Esophagus mucosa (tissue), 1 donor: ENCODE results near the gene VRTN. TPM values are rescaled to one million over a fixed set of nuclear protein-coding genes. Genes with fewer than 3 reads are reported as not detected.
"Not testable (repeated sequence)": the region's sequence is repeated elsewhere in the genome, so short reads cannot be mapped to it uniquely, and the experiment has no call there.

Source experiments
- ATAC-seq: fragments of 200-7000 bp; cut with Tn5 transposase; one replicate; pipeline ENCODE4 v1.9.1; 2020
- total RNA-seq: library from RNA; stranded (reverse); gene quantifications from one replicate; pipeline ENCODE4 v1.2.4, GENCODE V29; 2023
- donor health status: DM: yes; HTN: yes; CAD: no.

Gene VRTN
- total RNA-seq, 1 donor from 2014 or later = not detected

DNA sequence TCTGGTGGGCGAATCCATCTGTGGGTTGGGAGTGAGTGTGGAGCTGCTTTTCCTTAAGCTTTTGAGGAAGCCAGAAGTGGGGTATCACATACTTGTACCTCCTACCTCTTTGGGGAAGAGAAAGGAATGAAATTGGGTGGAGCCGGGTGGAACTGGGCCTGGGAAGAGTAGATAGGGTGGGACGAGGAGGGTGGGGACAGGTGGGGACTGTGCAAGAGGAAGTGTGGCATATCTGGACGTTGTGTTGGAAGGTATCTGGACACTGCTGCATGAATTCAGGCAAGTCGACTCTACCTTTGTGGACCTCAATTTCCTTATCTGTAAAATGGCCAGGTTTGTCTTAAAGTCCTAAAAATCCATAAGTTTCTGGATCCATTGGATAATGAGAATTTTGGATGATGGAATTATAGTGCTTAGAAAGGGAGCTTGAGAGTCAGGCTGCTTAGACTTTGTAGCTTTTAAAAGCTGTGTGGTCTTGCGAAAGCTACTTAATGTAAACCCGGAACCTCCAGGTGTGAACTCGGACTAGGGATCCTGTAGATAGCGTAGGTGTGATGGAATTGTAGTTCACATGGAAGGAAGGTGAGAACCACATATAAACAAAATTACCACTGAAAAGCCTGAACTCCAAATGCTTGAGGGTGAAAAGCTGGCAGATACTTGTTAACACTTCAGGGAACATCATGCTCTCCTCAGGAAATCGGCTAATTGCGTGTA lies 2.1 kb downstream of the VRTN start:
- ATAC-seq = no peak

DNA sequence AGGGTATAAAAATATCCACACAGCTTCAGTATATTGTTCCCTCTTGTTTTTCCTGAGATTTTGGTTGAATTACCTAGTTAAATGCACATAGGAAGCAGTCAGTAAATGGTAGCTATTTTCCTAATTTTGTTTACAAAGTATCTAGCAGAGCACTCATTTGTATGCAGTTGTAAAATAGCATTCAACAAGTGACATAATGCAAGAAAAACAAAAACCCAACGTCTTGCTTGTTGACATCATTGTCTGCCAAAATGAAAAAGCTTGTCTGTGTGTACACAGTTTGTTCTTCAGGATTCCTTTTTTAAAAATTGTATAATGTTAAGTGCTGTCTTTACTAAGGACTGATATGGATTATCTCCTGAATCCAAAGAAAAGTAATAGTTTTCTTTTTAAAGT lies 2.7 kb downstream of the VRTN start:
- no peak for ATAC-seq

DNA sequence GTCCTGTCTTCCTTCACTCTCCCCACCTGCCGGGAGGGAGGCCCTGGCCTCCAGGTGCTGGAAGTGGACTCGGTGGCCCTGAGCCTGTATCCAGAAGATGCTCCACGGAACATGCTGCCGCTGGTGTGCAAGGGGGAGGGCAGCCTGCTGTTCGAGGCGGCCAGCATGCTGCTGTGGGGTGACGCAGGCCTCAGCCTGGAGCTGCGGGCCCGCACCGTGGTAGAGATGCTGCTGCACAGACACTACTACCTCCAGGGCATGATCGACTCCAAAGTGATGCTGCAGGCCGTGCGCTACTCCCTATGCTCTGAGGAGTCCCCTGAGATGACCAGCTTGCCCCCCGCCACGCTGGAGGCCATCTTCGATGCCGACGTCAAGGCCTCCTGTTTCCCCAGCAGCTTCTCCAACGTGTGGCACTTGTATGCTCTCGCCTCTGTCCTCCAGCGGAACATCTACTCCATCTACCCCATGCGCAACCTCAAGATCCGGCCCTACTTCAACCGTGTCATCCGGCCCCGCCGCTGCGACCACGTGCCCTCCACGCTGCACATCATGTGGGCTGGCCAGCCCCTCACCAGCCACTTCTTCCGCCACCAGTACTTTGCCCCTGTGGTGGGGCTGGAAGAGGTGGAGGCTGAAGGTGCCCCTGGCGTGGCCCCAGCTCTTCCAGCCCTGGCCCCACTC lies 8.8 kb downstream of the VRTN start:
- no peak for ATAC-seq

DNA sequence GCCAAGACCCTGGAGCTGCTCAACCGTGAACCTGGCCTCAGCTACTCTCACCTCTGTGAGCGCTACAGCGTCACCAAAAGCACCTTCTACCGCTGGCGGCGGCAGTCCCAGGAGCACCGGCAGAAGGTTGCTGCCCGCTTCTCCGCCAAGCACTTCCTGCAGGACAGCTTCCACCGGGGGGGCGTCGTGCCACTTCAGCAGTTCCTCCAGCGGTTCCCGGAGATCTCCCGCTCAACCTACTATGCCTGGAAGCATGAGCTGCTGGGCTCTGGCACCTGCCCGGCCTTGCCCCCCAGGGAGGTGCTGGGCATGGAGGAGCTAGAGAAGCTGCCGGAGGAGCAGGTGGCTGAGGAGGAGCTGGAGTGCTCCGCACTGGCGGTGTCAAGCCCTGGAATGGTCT lies 9.3 kb downstream of the VRTN start:
- no peak for ATAC-seq

DNA sequence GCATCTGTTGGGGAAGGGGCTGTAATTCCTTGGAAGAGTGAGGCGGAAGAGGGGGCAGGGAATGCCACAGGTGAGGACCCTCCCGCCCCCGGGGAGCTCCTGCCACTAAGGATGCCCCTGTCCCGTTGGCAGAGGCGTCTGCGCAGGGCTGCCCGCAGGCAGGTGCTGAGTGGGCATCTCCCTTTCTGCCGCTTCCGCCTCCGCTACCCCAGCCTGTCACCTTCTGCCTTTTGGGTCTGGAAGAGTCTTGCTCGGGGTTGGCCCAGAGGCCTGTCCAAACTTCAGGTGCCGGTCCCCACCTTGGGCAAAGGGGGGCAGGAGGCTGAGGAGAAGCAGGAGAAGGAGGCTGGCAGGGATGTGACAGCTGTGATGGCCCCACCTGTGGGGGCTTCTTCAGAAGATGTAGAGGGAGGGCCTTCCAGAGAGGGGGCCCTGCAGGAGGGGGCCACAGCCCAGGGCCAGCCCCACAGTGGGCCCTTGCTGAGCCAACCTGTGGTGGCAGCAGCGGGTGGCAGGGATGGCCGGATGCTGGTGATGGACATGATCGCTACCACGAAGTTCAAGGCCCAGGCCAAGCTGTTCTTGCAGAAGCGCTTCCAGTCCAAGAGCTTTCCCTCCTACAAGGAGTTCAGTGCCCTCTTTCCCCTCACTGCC lies 10.0 kb downstream of the VRTN start:
- no peak for ATAC-seq

DNA sequence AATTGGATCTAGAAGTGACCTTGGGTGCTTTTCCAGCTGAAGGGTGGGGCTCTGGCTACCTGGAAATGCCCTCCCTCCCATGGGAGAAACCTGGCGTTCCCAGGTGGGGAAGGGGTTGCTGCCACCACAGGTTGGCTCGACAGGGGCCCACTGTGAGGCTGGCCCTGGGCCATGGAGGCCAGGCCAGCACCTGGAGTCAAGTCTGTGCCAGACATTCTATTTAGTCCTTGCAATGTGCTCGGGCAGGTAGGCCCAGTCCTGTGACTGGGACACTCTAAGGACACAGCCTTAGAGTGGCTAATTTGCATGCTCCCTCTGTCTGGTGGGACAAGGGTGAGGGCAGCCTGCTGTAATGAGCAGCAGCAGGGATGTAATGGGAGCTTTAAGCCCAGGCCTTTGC lies 11.9 kb downstream of the VRTN start:
- no peak for ATAC-seq

DNA sequence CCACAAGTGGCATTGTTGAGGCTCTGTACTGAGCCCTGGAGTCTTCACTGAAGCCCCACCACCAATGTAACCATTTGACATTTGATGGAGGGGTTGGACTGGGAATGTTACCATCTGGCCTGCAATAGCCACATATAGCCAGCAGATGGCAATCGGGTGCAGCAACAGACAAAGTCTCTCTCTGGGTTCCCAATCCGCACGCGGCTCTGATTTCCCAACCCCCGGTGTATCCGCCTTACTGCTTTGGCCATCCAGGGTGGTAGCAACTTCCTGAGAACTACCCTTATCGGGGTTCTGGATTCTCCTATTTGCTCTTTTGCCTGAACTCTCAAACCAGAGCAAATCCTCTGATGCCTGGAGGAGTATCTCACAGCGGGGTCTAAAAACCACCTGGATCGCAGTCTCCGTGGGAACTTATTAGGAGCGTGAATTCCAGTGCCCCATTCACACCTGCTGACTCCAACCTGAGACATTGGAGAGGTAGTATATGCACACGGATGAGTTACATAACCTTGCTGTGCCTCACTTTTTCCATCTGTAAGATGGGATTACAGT lies 14.2 kb downstream of the VRTN start:
- ATAC-seq = peak; percentile 86

DNA sequence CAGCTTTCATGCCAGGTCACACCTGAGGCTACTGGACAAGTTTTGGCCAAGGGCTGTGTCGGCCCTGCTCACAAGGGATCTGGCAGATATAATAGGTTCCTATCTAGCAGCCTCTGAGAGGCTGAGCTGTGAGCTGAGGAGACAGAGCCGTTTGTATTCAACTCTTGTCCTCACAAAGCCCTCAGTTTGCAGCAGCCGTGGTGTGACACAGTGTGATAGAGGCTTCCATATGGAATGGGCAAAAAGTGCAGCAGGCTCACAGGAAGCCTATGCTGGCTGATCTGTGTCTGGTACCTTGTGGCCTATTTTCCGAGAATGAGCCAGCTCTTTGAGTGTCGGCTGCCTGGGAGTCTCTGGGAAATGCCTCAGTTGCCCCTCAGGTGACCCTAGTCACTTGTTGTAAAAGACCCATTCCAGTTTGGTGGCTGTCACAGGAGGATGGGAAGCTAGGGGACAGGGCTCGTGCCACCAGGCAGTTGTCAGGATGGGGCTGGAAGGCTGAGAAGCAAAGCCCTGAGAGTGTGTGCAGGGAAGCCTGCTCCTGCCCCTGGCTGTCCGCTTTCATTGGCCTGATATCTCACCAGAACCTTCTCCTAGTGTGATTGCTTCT lies 16.1 kb downstream of the VRTN start:
- no peak for ATAC-seq

DNA sequence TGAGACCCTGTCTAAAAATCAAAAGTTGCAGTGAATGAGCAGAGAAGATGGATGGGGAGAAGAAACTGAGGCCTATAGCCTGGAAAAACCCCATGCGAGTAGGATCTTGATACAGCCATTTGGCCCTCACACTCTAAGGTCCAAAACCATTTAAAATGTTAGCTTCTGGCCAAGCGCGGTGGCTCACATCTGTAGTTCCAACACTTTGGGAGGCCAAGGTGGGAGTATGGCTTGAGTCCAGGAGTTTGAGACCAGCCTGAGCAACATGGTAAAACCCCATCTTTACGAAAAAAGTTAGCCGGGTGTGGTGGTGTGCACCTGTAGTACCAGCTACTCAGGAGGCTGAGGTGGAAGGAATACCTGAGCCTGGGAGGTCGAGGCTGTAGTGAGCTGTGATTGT lies 19.8 kb downstream of the VRTN start:
- no peak for ATAC-seq

DNA sequence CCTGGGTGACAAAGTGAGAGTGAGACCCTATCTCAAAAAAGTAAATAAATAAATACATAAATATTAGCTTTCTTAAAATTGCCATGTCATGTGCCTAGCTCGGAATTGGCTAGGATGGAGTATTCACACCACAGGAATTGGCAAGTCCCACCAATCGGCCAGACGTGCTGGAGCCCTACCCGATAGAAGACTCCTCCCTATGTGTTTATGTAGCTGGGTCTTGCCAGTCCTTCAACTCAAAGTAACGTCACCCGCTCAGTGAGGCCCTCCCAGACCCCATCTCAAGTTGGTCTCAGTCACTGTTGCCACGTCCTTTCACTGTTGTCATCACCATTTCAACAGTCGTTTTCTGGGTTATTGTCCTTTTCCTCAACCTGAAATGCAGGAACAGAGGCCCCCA lies 20.2 kb downstream of the VRTN start:
- no peak for ATAC-seq

DNA sequence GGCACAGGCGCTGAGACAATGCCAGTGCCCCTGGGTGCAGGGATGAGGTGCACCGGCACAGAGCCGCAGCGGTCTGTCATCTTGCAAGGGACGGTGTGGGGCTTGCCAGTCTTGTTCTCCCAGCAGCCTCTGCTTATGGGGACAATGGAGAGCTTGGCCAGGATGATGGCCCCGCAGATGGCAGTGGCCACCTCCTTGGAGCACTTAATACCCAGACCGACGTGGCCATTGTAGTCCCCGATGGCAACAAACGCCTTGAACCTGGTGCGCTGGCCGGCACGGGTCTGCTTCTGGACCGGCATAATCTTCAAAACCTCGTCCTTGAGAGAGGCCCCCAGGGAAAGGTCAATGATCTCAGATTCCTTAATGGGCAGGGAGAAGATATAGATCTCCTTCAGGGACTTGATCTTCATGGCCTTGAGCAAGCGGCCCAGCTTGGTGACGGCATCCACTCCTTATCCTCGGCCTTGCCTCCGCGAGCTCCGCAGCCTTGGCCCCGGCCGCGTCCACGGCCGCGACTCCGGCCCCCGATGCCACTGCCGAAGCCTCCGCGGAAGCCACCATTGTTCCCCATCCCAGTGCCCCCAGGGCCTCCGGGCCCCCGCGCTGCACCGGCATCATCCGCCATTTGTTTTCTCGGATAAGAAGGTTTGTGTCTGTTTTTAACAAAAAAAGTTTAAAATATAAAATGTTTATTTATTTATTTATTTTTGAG lies 29.9 kb downstream of the VRTN start:
- ATAC-seq = no peak

DNA sequence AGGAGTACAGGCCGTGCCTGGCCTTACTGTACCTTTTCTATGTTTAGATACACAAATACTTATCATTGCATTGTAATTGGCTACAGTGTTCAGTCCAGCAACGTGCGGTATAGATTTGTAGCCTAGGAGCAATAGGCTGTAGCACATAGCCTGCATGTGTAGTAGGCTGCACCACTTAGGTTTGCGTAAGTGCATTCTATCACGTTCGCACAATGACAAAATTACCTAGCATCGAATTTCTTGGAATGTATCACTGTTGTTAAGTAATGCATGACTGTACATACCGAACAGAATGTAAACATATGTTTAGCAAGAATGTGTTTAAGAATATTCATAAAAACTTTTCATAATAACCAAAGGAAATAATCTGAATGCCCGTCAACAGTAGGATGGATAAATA lies 31.9 kb downstream of the VRTN start:
- no peak for ATAC-seq

DNA sequence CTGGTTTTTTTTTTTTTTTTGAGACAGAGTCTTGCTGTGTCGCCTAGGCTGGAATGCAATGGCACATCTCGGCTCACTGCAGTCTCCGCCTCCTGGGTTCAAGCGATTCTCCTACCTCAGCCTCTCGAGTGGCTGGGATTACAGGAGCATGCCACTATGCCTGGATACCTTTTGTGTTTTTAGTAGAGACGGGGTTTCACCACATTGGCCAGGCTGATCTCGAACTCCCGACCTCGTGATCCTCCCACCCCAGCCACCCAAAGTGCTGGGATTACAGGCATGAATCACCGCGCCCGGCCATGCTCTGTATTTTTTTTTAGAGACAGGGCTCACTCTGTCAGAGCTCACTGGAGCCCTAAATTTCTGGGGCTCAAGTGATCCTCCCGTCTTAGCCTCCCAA lies 32.6 kb downstream of the VRTN start:
- ATAC-seq = no peak

DNA sequence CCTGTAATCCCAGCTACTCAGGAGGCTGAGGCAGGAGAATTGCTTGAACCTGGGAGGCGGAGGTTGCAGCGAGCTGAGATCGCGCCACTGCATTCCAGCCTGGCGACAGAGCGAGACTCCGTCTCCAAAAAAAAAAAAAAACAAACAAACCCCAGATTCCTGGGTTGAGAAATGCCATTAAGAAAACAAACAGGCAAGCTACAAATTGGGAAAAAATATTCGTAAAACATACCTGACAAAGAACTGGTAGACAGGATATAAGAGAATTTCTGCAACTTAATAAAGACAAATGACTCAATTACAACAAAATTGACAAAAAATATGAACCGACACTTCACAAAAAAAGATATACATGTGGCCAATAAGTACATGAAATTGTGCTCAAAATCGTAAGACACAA lies 33.3 kb downstream of the VRTN start:
- not testable (repeated sequence) for ATAC-seq

DNA sequence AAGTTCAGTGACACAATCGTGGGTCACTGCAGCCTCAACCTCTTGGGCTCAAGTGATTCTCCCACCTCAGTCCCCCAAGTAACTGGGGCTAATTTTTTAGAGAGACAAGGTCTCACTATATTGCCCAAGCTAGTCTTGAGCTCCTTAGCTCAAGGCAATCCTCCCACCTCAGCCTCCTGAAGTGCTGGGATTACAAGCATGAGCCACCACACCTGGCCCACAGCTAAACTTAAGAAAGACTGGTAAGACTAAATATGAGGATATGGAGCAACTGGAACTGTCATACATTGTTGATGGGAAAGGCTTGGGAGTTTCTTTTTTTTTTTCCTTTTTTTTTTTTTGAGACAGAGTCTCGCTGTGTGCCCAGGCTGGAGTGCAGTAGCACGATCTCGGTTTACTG lies 34.0 kb downstream of the VRTN start:
- ATAC-seq = no peak

DNA sequence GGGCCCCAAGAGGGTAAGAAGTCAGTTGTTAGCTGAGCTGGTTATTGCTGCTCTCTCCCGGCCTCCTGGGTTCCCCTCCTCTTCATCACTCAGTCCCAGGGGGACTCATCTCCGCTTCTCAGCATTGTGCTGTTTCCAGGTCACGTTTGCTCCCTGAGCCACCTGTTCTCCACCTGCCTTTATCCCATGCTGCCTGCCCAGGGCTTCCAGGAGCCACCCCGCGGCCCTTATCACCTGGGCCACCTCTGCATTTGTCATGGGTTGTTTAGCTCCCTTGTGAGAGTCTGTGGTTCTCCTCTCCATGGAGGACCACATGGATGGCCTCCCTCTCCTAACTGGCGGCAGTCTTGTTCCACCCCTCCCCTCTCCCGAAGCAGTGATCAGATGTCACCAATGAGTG lies 41.7 kb downstream of the VRTN start:
- ATAC-seq = no peak

DNA sequence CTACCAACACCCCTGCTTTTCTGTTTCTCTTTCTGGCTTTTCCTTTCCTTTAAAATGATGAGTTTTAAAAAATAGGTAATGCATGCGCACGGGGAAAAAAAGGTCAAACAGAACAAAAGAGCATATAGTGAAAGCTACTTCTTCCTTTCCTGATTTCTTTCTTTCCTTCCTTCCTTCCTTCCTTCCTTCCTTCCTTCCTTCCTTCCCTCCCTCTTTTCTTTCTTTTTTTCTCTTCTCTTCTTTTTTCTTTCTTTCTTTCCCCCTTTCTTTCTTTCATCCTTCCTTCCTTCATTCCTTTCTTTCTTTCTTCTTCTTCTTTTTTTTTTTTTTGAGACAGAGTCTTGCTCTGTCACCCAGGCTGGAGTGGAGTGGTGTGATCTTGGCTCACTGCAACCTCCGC lies 42.2 kb downstream of the VRTN start:
- ATAC-seq = not testable (repeated sequence)

DNA sequence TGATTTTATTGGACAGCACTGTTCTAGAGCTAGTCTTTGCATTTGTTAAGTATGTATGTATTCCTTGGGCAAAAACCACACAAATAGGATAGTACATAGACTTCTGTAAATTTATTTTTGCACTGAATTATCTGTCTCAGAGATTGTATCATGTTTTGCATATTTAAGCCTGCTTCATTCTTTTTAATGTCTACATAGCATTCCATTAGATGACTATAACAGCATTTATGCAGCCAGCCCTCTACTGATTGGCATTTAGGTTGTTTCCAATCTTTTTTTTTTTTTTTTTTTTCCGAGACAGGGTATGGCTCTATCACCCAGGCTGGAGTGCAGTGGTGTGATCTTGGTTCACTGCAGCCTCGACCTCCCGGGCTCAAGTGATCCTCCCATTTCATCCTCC lies 43.2 kb downstream of the VRTN start:
- no peak for ATAC-seq

DNA sequence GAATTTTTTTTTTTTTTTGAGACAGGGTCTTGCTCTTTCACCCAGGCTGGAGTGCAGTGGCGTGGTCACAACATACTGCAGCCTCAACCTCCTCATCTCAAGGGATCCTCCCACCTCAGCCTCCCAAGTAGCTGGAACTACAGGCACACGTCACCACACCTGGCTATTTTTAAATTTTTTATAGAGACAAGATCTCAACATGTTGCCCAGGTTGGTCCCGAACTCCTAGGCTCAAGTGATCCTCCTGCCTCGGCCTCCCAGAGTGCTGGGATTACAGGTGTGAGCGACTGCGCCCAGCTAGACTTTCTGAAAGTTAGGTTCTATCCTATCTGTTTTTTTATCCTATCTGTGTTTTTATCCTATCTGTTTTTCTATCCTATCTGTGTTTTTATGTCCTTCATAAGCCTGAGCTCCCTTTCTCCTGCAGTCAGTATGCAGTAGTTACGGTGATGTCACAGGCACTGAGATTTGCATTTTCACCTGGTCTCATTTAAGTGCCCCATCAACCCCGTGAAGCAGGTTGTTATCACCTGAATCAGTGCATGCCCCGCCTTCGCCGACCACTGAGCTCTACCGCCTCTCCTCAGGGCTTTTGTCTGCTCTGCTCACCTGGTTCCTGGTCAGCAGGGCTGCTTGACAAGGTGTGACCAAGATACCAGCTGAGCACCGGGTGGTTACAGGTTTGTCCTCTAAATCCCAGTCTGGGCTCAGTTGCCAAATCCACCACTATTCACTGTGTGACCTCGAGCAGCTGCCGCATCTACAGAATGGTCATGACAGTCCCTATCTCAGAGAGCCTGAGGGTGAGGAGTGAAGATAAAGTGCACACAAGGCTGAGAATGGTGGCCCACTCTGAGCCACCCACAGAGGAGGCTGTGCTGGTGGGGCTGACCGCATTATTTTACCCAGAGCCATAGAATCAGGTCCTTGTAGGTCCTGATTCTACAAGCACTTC lies 44.6 kb downstream of the VRTN start:
- no peak for ATAC-seq

DNA sequence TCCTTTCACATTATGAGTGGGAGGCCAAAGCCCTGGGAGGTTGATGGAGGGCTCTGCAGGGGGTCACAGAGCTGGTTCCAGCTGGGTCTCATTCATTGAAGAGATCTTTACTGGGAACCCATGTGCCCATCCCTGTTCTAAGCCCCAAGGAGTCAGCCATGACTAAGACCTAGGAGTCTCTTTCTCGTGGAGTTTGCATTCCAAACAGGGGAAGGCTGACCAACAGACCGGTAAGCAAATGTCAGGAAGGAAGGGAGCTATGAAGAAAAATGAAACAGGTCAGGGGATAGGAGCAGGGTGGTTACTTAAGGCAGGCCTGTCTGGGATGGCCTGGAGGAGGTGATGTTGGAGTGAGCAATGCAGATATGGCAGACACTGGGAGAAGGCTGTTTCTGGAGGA lies 46.3 kb downstream of the VRTN start:
- ATAC-seq = no peak

DNA sequence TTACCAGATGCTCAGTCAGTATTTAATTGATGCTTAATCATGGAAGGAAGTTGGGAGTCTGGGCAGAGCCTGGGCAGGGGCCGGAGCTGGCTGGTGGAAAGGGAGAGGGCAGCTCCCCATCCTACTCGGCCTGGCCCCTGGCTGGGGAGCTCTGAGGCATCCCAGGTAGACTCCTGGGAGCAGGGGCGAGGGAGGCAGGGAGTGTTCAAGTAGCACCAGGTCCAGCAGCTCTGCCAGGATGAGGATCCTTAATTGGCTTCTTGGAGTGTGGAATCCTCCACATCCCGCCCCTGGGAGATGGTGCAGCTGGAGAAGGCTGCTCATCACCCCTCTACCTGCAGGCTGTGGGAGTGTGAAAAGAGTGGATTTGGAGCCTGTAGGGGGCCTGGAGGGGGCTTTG lies 46.8 kb downstream of the VRTN start:
- no peak for ATAC-seq
